Endodermal cell (in vitro differentiated cells): ENCODE measurements around the gene CCDC183. TPM values are rescaled to one million over a fixed set of nuclear protein-coding genes. Genes with fewer than 3 reads are reported as not detected.

Experiments used
- DNase-seq: peaks from one replicate; pipeline ENCODE4 v3.0.0-alpha.2; 2017
- H3K27ac ChIP-seq: 2 replicates; pipeline ENCODE4 v1.5.1; 2013; ENCODE audit warnings: mild to moderate bottlenecking, low read depth, low read length, moderate library complexity
- H3K27me3 ChIP-seq: 2 replicates; pipeline ENCODE4 v1.6.1; 2013; ENCODE audit warnings: mild to moderate bottlenecking, low read length, moderate library complexity; ENCODE audit not compliant: insufficient read depth, control insufficient read depth, poor library complexity, severe bottlenecking
- H3K36me3 ChIP-seq: 2 replicates; pipeline ENCODE4 v1.7.0; 2013; ENCODE audit warnings: mild to moderate bottlenecking, low read length, moderate library complexity; ENCODE audit not compliant: control insufficient read depth, insufficient read depth
- H3K4me1 ChIP-seq: one replicate; pipeline ENCODE4 v1.7.0; 2013; ENCODE audit warnings: low read length; ENCODE audit not compliant: control insufficient read depth, insufficient read depth
- H3K4me3 ChIP-seq: 2 replicates; pipeline ENCODE4 v1.5.1; 2013; ENCODE audit warnings: mild to moderate bottlenecking, low read length, moderate library complexity
- H3K9ac ChIP-seq: 2 replicates; pipeline ENCODE4 v1.6.1; 2013; ENCODE audit warnings: mild to moderate bottlenecking, low read length, moderate library complexity; ENCODE audit not compliant: poor library complexity, severe bottlenecking; ENCODE audit errors: extremely low read depth
- H3K9me3 ChIP-seq: 2 replicates; pipeline ENCODE4 v1.6.1; 2013; ENCODE audit warnings: mild to moderate bottlenecking, low read length, moderate library complexity; ENCODE audit not compliant: control insufficient read depth
- H3K27ac Mint-ChIP-seq: 2 replicates; pipeline ENCODE4 v1.8.0; 2020; ENCODE audit warnings: mixed read lengths
- H3K27me3 Mint-ChIP-seq: 2 replicates; pipeline ENCODE4 v1.8.0; 2021; ENCODE audit warnings: mild to moderate bottlenecking, mixed read lengths; ENCODE audit not compliant: insufficient read depth
- H3K36me3 Mint-ChIP-seq: 2 replicates; pipeline ENCODE4 v1.8.0; 2020; ENCODE audit warnings: low read depth, mixed read lengths
- H3K4me1 Mint-ChIP-seq: 2 replicates; pipeline ENCODE4 v1.8.0; 2020; ENCODE audit warnings: mixed read lengths
- H3K4me3 Mint-ChIP-seq: 2 replicates; pipeline ENCODE4 v1.8.0; 2020; ENCODE audit warnings: mild to moderate bottlenecking, moderate library complexity, mixed read lengths
- H3K9me3 Mint-ChIP-seq: 2 replicates; pipeline ENCODE4 v1.8.0; 2020; ENCODE audit warnings: mild to moderate bottlenecking, mixed read lengths
- WGBS, 2 experiments: methylation state at CpG; one replicate each; pipeline versions ENCODE4 v1.1.5 to v1.1.7; 2013; ENCODE audit warnings: missing lambda C conversion rate in 2 of 2, mixed read lengths in 1 of 2; ENCODE audit not compliant: insufficient coverage in 1 of 2, insufficient read length in 1 of 2; 5-methylcytosine and 5-hydroxymethylcytosine counted together
- total RNA-seq, 2 donors: library from RNA; stranded (reverse); fragmentation: NEBNext Ultra II Directional in 1 of 2; extraction: Animal tissue kit (Norgen Biotek cat#: 25700) in 1 of 2; gene quantifications; 2 replicates in 1 of 2; 3 replicates in 1 of 2; pipeline ENCODE4 v1.2.1, GENCODE V29; 2021
- TF ChIP-seq, protein P1 (sequence below): fragments of 200-600 bp; sonication (generic); conservative IDR thresholded peaks from 2 replicates; pipeline ENCODE4 v1.5.0; 2021; ENCODE audit warnings: antibody characterized with exemption, mild to moderate bottlenecking

CCDC183 gene
- total RNA-seq, 2 donors from 2014 or later, result 10.9 to 13.4 TPM

DNA sequence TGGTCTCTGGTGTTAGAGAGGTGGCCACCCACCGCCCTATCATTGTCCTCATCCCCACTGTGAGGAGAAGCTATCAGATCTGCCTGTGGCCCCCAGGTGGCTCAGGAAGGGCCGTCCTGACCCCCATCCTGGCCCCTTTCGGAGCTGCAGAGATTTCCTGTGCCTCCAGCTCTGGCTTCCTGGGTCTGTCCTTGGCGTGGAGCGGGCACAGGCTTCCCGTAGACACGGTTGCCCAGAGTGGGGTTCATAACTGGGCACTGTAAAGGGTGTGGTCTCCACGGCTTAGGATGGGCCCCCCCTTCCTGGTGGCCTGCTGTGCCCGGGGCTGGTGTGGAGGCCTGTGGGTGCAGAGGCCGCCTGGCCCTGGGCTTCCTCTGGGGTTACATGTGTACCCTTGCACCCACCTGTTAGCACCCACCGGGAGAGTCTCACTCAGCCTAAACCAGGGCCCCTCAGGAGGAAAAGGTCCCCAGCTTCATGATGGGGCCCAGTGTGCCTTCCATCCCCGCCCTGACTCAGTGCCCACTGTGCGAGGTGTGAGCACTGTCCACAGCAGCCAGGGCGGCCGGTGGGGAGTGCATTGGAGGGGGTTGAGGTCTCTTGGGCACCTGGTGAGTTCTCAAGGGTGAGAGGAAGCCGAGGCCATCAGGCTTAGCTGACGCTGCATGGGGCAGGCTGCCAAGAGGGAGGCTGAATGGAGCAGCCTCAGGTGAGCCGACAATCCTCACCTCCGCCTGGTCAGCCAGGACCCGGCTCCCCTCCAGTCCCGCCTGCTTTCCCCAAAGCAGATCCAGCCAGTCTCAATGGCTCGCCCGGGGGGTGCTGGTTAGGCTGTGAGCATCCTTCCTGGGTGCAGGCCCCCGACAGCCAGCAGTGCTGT lies 30.8 kb downstream of the CCDC183 start:
- Mint-ChIP-seq H3K4me1 (peaks cover 1% of the 10 kb centered on the region), H3K27me3 (no peaks in the 10 kb centered on the region)

DNA sequence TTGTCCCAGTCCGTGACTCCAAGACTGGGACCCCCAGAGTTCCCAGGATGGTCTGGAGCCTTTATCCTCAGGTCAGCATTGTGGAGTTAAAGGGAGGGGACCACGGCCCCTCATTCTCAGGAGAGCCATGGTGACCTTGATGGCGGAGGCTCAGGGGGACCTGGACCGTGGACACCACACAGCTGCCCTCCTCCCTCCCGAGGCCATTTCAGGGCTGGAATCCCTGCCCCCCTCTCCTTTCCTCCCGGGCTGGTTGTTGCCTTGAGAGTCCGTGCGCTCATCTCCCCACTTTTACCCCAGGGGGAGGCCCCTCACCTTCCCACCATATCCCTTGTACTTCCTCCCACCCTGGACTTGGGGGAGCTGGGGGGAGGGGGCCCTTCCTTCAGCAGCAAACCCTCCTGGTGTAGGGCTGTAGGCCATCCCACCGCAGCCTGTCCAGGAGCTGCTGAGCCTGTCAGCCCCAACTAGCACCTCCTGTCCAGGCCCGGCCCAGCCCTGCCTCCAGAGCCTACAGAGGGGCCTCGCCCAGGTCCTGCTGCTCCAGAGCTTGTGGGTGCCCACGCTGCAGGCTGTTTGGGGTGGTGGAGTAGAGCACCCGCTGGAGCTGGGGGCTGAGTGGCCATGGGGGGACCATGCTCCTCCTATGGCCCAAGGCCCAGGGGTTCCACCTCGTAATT lies 31.8 kb downstream of the CCDC183 start:
- H3K4me3 Mint-ChIP-seq, result no peak overlapping the region
- no peak for DNase-seq
- no peak overlapping the region for H3K27ac Mint-ChIP-seq
- Histone ChIP-seq H3K36me3 (peaks cover 84% of the 10 kb centered on the region), H3K27me3 (no peaks in the 10 kb centered on the region), H3K9ac (no peak overlapping the region), H3K9me3 (no peaks in the 10 kb centered on the region), H3K4me3 (no peak overlapping the region), H3K4me1 (no peaks in the 10 kb centered on the region), H3K27ac (no peak overlapping the region)
- H3K36me3 Mint-ChIP-seq, result peaks cover 58% of the 10 kb centered on the region
- 95% methylated on average over 8 to 14 of the region's 14 CpGs for WGBS, 2 experiments
- no peaks in the 10 kb centered on the region for H3K9me3 Mint-ChIP-seq
- H3K27me3 Mint-ChIP-seq, result no peaks in the 10 kb centered on the region
- H3K4me1 Mint-ChIP-seq, result no peaks in the 10 kb centered on the region
- TF ChIP-seq, protein P1, sequence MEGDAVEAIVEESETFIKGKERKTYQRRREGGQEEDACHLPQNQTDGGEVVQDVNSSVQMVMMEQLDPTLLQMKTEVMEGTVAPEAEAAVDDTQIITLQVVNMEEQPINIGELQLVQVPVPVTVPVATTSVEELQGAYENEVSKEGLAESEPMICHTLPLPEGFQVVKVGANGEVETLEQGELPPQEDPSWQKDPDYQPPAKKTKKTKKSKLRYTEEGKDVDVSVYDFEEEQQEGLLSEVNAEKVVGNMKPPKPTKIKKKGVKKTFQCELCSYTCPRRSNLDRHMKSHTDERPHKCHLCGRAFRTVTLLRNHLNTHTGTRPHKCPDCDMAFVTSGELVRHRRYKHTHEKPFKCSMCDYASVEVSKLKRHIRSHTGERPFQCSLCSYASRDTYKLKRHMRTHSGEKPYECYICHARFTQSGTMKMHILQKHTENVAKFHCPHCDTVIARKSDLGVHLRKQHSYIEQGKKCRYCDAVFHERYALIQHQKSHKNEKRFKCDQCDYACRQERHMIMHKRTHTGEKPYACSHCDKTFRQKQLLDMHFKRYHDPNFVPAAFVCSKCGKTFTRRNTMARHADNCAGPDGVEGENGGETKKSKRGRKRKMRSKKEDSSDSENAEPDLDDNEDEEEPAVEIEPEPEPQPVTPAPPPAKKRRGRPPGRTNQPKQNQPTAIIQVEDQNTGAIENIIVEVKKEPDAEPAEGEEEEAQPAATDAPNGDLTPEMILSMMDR, result no peak

More for the DNA sequence above, 30.8 kb downstream of the CCDC183 start:
- Histone ChIP-seq H3K27me3 (no peaks in the 10 kb centered on the region), H3K4me3 (no peak overlapping the region), H3K36me3 (peaks cover 76% of the 10 kb centered on the region), H3K9me3 (no peaks in the 10 kb centered on the region), H3K4me1 (no peaks in the 10 kb centered on the region), H3K9ac (no peak overlapping the region), H3K27ac (no peak overlapping the region)
- no peak for DNase-seq
- WGBS, 2 experiments, result 94 to 96% methylated on average over 18 to 24 of the region's 24 CpGs
- Mint-ChIP-seq H3K9me3 (no peaks in the 10 kb centered on the region), H3K27ac (no peak overlapping the region), H3K4me3 (no peak overlapping the region), H3K36me3 (peaks cover 51% of the 10 kb centered on the region)
- TF ChIP-seq, protein P1, result no peak

DNA sequence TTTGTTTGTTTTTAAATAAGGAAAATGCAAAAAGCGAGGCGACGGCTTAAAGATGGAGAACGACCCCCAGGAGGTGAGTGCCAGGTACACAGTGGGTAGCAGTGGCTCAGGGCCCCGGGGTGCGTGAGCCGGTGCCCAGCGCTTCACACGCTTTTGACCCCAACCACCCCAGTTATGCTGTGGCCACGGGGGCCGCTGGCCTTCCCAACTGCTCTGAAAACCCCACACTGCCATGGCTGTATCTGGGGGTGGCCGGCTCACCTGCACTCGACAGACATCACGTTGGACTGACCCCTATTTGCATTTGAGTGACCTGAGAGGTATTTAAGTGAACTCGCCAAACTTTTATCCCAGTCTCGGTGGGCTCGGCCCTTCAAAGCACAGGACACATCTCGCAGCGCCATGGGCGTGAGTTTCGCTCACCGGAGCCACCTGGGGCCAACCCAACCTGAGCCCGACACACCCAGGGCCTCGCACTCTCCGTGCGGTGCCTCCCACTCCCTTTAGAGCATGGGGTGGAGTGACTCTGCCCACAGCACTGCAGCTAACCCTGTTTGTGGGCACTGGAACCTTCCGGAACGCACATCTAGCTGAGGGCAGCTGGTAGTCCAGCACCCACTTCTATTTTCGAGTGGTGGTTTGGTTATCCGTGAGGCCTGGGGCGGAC lies 32.5 kb downstream of the CCDC183 start:
- no peaks in the 10 kb centered on the region for H3K4me1 Mint-ChIP-seq
- no peak overlapping the region for H3K27ac Mint-ChIP-seq
- no peak overlapping the region for H3K9ac ChIP-seq
- WGBS, 2 experiments, result 96 to 98% methylated on average over 23 to 31 of the region's 31 CpGs
- no peak overlapping the region for H3K27ac ChIP-seq
- H3K9me3 Mint-ChIP-seq, result no peaks in the 10 kb centered on the region
- H3K9me3 ChIP-seq, result no peaks in the 10 kb centered on the region
- H3K36me3 ChIP-seq, result peaks cover 80% of the 10 kb centered on the region
- H3K4me1 ChIP-seq, result no peaks in the 10 kb centered on the region
- no peaks in the 10 kb centered on the region for H3K27me3 Mint-ChIP-seq
- no peaks in the 10 kb centered on the region for H3K27me3 ChIP-seq
- TF ChIP-seq, protein P1, result no peak
- H3K4me3 ChIP-seq, result no peak overlapping the region
- H3K4me3 Mint-ChIP-seq, result no peak overlapping the region
- no peak for DNase-seq
- H3K36me3 Mint-ChIP-seq, result peaks cover 54% of the 10 kb centered on the region
